ENCODE measurements around the gene FOXK2. TPM values are rescaled to one million over a fixed set of nuclear protein-coding genes. Genes with fewer than 3 reads are reported as not detected.

The FOXK2 gene
- total and polyA plus RNA-seq, 4 donors: 23.4 to 59.8 (median 33.4) TPM

DNA sequence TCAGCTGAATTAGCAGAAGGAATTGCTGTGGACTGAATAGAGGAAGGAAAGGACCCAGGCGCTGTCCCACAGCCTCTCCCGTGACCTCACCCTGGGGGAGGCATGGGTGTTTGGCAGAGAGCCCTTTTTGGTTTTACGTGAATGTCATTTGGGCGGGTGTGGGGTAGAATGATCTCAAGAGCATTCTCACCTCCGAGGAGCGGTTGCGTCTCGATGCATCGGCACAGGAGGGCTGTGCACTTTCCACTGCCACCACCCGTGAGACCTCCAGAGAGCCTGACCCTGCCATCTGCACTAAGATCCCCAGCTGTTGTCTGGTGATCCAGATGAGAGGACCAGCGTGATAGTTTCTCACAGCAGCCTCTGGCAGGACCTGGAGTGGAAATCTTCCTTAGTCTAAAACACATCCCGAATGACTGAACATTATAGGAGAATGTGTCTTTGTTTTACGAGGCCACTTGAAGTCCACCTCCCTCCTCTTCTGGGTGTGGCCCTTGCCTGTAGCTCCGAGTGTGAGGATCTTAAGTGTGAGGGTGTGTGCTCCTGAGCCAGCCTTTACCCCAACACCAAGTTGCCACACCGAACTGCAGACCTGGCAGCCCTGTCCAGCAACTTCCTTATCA, 29.3 kb downstream of the FOXK2 start:
- DNase-seq: no peak
- H3K4me1 ChIP-seq (ENCODE audit: control insufficient read depth in 5 of 5, insufficient read depth in 5 of 5, low read length in 5 of 5): peaks cover 4 to 24% (median 19%) of the 10 kb centered on the region in 5 donors
- H3K36me3 ChIP-seq (ENCODE audit: control insufficient read depth in 4 of 4, insufficient read depth in 4 of 4, low read length in 4 of 4): no peaks in the 10 kb centered on the region
- TF ChIP-seq, protein P1, sequence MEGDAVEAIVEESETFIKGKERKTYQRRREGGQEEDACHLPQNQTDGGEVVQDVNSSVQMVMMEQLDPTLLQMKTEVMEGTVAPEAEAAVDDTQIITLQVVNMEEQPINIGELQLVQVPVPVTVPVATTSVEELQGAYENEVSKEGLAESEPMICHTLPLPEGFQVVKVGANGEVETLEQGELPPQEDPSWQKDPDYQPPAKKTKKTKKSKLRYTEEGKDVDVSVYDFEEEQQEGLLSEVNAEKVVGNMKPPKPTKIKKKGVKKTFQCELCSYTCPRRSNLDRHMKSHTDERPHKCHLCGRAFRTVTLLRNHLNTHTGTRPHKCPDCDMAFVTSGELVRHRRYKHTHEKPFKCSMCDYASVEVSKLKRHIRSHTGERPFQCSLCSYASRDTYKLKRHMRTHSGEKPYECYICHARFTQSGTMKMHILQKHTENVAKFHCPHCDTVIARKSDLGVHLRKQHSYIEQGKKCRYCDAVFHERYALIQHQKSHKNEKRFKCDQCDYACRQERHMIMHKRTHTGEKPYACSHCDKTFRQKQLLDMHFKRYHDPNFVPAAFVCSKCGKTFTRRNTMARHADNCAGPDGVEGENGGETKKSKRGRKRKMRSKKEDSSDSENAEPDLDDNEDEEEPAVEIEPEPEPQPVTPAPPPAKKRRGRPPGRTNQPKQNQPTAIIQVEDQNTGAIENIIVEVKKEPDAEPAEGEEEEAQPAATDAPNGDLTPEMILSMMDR (IDR thresholded peaks at IDR 0.05; ENCODE audit: control extremely low read depth, extremely low read depth): no peak
- no peaks in the 10 kb centered on the region for H3K27me3 ChIP-seq (ENCODE audit: control insufficient read depth in 3 of 3, insufficient read depth in 3 of 3, low read length in 2 of 3)
- H3K9me3 ChIP-seq (ENCODE audit: control insufficient read depth in 4 of 4, insufficient read depth in 3 of 4, low read length in 3 of 4): peaks cover 0 to 4% (median 0%) of the 10 kb centered on the region in 4 donors
- ATAC-seq (ENCODE audit: insufficient read depth, low FRiP score): peak; percentile 12
- peak overlapping the region in 1 of 2 donors; percentile 23 for H3K9ac ChIP-seq (ENCODE audit: insufficient read depth in 1 of 2, low read length in 2 of 2)
- 14 to 17% methylated on average over 15 of the region's 15 CpGs for WGBS, 2 donors
- peak overlapping the region; percentile 46 to 65 for H3K27ac ChIP-seq (ENCODE audit: low read depth in 1 of 2, low read length in 1 of 2)
- H3K4me3 ChIP-seq: no peak overlapping the region

DNA sequence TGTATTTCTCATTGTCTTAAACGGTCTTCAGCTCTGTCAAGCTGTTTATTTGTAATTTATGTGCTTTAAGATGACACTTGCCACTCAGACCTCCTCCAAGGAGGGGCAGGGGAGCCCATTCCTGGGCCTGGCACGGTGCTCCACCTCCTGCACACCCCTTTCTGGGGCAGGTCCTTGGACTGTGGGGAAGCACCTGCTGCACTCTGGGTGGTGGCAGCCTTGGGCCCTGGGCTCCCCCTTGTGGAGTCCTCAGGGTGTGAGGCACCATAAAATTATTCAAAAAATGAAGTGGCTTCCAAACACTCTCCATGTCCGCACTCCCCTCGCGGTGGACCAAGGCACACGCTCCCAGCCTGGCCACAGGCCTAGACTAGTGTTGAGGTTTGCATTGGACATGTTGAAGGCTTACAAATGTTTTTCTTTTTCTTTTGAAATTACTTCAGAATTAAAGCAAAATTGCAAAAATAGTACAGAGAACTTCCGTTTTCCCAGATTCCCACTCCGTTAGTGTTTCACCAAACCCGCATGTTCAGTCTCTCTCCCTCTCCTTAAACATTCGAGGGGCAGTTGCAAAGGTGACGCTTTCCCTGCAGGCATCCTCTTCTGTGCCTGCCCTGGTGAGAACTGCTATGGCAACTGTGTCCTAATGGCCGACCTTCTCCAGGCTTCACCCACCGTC, 32.4 kb downstream of the FOXK2 start:
- DNase-seq: peak; percentile 56 to 69 (median 62)
- H3K9me3 ChIP-seq (ENCODE audit: control insufficient read depth in 4 of 4, insufficient read depth in 3 of 4, low read length in 3 of 4): peaks cover 0 to 4% (median 0%) of the 10 kb centered on the region in 4 donors
- H3K36me3 ChIP-seq (ENCODE audit: control insufficient read depth in 4 of 4, insufficient read depth in 4 of 4, low read length in 4 of 4): no peaks in the 10 kb centered on the region
- H3K4me1 ChIP-seq (ENCODE audit: control insufficient read depth in 5 of 5, insufficient read depth in 5 of 5, low read length in 5 of 5): peaks cover 7 to 19% (median 11%) of the 10 kb centered on the region in 5 donors
- H3K27ac ChIP-seq (ENCODE audit: low read depth in 1 of 2, low read length in 1 of 2): peak overlapping the region in 1 of 2 donors; percentile 35
- TF ChIP-seq, protein P1 (IDR thresholded peaks at IDR 0.05; ENCODE audit: control extremely low read depth, extremely low read depth): peak; percentile 78
- 40 to 46% methylated on average over 13 of the region's 13 CpGs for WGBS, 2 donors
- no peak overlapping the region for H3K4me3 ChIP-seq
- H3K27me3 ChIP-seq (ENCODE audit: control insufficient read depth in 3 of 3, insufficient read depth in 3 of 3, low read length in 2 of 3): no peaks in the 10 kb centered on the region
- ATAC-seq (ENCODE audit: insufficient read depth, low FRiP score): peak; percentile 76
- H3K9ac ChIP-seq (ENCODE audit: insufficient read depth in 1 of 2, low read length in 2 of 2): peak overlapping the region in 1 of 2 donors; percentile 1

DNA sequence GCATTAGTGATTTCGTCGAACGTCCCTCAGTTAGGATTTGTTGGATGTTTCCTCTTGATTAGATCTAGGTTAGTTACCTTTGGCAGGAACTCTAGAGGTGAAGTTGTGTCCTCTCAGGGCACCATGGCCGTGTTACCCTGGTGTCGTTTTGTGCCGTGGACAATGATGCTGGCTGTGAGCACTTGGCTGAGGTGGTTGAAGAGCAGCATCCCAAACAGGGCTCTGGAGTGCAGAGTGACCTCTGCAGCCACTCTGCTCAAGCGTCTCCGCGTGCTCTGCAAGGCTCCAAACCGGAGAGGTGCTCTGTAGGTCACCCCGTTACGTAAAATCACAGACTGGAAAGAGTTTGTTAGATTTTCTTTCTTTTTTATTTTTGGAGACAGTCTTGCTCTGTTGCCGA, 33.0 kb downstream of the FOXK2 start:
- no peak overlapping the region for H3K4me3 ChIP-seq
- 85 to 89% methylated on average over 13 of the region's 13 CpGs for WGBS, 2 donors
- ATAC-seq (ENCODE audit: insufficient read depth, low FRiP score) (no peak), DNase-seq (no peak)
- TF ChIP-seq, protein P1 (IDR thresholded peaks at IDR 0.05; ENCODE audit: control extremely low read depth, extremely low read depth): no peak
- no peaks in the 10 kb centered on the region for H3K36me3 ChIP-seq (ENCODE audit: control insufficient read depth in 4 of 4, insufficient read depth in 4 of 4, low read length in 4 of 4)
- no peak overlapping the region for H3K27ac ChIP-seq (ENCODE audit: low read depth in 1 of 2, low read length in 1 of 2)
- no peak overlapping the region for H3K9ac ChIP-seq (ENCODE audit: insufficient read depth in 1 of 2, low read length in 2 of 2)
- H3K4me1 ChIP-seq (ENCODE audit: control insufficient read depth in 5 of 5, insufficient read depth in 5 of 5, low read length in 5 of 5): peaks cover 7 to 19% (median 11%) of the 10 kb centered on the region in 5 donors
- H3K9me3 ChIP-seq (ENCODE audit: control insufficient read depth in 4 of 4, insufficient read depth in 3 of 4, low read length in 3 of 4): peaks cover 0 to 4% (median 0%) of the 10 kb centered on the region in 4 donors
- no peaks in the 10 kb centered on the region for H3K27me3 ChIP-seq (ENCODE audit: control insufficient read depth in 3 of 3, insufficient read depth in 3 of 3, low read length in 2 of 3)

All from lung (tissue), 12 donors.